Measurements from ENCODE around the gene SREBF1.

DNA sequence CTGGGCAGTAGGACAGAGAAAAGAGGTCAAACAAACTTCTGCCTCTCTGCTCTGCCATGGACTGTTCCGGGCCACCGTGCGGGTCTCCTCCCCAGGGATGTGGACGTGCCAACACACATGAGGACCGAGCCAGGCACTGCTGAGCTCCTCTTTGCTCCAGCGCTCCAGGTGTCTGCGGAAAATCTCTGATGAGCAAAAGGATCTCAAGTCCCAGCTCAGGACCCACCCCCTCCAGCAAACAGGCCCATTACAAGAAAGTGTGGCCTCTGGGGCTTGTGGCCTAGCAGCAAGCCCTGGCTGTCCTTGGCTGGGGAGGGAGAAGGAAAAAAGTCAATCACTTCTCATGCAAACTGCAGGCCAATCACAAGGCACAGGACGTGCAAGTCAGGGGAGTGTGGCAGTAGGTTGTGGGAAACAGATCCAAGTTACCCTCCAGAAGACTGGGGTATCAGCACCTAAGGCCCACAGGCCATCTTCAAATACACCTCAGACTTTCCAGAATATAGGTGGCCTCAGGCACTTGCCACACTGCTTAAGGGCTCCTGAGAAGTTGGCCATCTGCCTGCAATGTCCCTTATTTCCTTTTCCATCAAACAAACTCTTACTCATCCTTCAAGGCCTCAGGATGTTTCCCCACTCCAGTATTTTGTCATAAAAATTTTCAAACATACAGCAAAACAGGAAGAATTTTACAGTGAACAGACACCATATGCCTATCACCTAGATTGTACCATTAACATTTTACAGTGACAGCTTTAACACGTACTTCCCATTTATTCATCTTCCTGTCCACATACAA, 36.0 kb upstream of the SREBF1 start:
- TF ChIP-seq POLR2A (IDR thresholded peaks at IDR 0.05) (no peak), EP300 (IDR thresholded peaks at IDR 0.05) (no peak)
- TF ChIP-seq, protein P1, sequence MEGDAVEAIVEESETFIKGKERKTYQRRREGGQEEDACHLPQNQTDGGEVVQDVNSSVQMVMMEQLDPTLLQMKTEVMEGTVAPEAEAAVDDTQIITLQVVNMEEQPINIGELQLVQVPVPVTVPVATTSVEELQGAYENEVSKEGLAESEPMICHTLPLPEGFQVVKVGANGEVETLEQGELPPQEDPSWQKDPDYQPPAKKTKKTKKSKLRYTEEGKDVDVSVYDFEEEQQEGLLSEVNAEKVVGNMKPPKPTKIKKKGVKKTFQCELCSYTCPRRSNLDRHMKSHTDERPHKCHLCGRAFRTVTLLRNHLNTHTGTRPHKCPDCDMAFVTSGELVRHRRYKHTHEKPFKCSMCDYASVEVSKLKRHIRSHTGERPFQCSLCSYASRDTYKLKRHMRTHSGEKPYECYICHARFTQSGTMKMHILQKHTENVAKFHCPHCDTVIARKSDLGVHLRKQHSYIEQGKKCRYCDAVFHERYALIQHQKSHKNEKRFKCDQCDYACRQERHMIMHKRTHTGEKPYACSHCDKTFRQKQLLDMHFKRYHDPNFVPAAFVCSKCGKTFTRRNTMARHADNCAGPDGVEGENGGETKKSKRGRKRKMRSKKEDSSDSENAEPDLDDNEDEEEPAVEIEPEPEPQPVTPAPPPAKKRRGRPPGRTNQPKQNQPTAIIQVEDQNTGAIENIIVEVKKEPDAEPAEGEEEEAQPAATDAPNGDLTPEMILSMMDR (IDR thresholded peaks at IDR 0.05) = no peak

All from tibial nerve (tissue), 4 donors.